GM06990 (cell line): ENCODE data around the gene AHSG.

Experiments used
- DNase-seq: peaks from one replicate; pipeline ENCODE4 v3.0.0-alpha.2; 2011; ENCODE audit not compliant: insufficient read length; ENCODE audit errors: extremely low read depth
- H3K27me3 ChIP-seq: replicated peaks from 2 replicates; pipeline ENCODE4 v1.6.0; 2011; ENCODE audit warnings: low read length; ENCODE audit not compliant: control insufficient read depth, insufficient read depth
- H3K36me3 ChIP-seq: 2 replicates; pipeline ENCODE4 v1.5.1; 2011; ENCODE audit warnings: low read length; ENCODE audit not compliant: control insufficient read depth, insufficient read depth
- H3K4me3 ChIP-seq: replicated peaks from 2 replicates; pipeline ENCODE4 v1.5.1; 2011; ENCODE audit warnings: low read depth, mild to moderate bottlenecking, control low read depth, low read length
- TF ChIP-seq, protein P1 (sequence below): IDR thresholded peaks from 2 replicates; pipeline ENCODE4 v1.5.1; 2011; ENCODE audit warnings: low read length, control low read depth, mild to moderate bottlenecking, inconsistent platforms; ENCODE audit not compliant: insufficient read depth, poor library complexity, severe bottlenecking

The AHSG gene

GRCh38 chr3:186596568-186597287, 16.1 kb upstream of the AHSG start:
- H3K27me3 ChIP-seq, result no peaks in the 10 kb centered on the region
- DNase-seq, result no peak
- H3K36me3 ChIP-seq, result no peaks in the 10 kb centered on the region
- no peak overlapping the region for H3K4me3 ChIP-seq
- TF ChIP-seq, protein P1, sequence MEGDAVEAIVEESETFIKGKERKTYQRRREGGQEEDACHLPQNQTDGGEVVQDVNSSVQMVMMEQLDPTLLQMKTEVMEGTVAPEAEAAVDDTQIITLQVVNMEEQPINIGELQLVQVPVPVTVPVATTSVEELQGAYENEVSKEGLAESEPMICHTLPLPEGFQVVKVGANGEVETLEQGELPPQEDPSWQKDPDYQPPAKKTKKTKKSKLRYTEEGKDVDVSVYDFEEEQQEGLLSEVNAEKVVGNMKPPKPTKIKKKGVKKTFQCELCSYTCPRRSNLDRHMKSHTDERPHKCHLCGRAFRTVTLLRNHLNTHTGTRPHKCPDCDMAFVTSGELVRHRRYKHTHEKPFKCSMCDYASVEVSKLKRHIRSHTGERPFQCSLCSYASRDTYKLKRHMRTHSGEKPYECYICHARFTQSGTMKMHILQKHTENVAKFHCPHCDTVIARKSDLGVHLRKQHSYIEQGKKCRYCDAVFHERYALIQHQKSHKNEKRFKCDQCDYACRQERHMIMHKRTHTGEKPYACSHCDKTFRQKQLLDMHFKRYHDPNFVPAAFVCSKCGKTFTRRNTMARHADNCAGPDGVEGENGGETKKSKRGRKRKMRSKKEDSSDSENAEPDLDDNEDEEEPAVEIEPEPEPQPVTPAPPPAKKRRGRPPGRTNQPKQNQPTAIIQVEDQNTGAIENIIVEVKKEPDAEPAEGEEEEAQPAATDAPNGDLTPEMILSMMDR, result no peak

- Histone ChIP-seq H3K4me3 (no peak overlapping the region), H3K27me3 (no peaks in the 10 kb centered on the region), H3K36me3 (no peaks in the 10 kb centered on the region)
- TF ChIP-seq, protein P1, result no peak
- no peak for DNase-seq
Observed at GRCh38 chr3:186598108-186598784, 14.6 kb upstream of the AHSG start.

DNA sequence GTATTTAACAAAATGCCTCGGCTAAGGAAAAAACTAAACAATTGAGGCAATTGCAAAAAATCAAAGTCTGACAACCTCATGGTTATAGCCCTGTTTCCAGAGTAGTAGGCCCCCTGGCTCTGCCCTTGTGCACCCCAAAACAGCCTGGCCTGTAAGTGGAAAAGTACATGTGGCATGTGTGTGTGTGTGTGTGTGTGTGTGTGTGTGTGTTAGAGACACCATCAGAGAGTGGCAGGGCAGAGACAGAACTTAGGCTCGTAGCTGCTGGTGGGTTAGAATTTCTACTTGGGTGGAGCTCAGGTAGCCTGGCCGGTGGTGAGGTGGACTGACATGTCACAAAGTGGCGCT, 14.1 kb upstream of the AHSG start:
- Histone ChIP-seq H3K4me3 (no peak overlapping the region), H3K27me3 (no peaks in the 10 kb centered on the region), H3K36me3 (no peaks in the 10 kb centered on the region)
- TF ChIP-seq, protein P1, result no peak
- DNase-seq, result no peak

DNA sequence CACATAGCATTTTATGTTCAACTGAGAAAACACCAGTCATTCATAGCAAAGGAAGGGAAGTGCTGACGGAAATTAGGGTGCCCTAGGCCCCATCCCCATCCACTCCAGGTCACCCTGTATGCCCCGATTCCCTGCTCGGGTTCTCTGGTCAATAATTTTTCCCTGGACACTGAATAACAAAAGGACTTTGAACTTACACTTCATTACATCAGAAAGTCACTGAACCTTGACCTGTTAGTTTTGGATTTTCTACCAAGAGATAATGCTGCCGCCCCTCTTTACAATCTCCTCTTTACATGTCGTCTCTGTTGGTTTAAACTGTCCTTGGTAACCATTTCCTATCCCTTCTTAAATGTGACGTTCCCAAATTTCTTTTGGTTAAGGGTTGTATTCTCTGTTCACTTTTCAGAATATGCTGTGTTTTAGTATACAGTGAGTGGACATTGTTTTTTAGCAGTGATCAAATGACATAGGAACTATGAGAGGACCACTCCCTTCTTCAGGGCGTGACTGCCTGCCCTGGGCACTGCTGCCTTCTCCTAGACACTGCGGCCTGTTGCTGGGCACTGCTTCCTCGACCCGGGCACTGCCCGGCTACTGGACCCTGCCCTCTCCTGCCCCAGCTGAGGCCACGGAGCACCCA, 13.6 kb upstream of the AHSG start:
- H3K36me3 ChIP-seq, result no peaks in the 10 kb centered on the region
- no peaks in the 10 kb centered on the region for H3K27me3 ChIP-seq
- TF ChIP-seq, protein P1, result no peak
- H3K4me3 ChIP-seq, result no peak overlapping the region
- DNase-seq, result no peak

- Histone ChIP-seq H3K36me3 (no peaks in the 10 kb centered on the region), H3K27me3 (no peaks in the 10 kb centered on the region), H3K4me3 (no peak overlapping the region)
- TF ChIP-seq, protein P1, result no peak
- no peak for DNase-seq
Observed at GRCh38 chr3:186599785-186600166, 13.1 kb upstream of the AHSG start.
